ENCODE data around the gene DKC1.

- TF ChIP-seq POLR2AphosphoS5 (IDR thresholded peaks at IDR 0.05; ENCODE audit: low read depth, low read length), result no peak
- TF ChIP-seq CTCF (IDR thresholded peaks at IDR 0.05), result no peak
Observed at GRCh38 chrX:154721155-154721554, 41.5 kb upstream of the DKC1 start.

Data from Panc1 (cell line).